Stomach (tissue), 4 donors: ENCODE results near the gene RAB3GAP2.

Source experiments
- EP300 ChIP-seq: sonication (generic); formaldehyde crosslinking; IDR thresholded peaks from one replicate; pipeline ENCODE4 v1.6.1; 2017; ENCODE audit warnings: antibody characterized with exemption
- POLR2A ChIP-seq, 4 donors: fragments of 450-650 bp; IDR thresholded peaks; one replicate each; pipeline ENCODE4 v1.6.1; 2016; ENCODE audit warnings: antibody characterized with exemption in 4 of 4, control low read depth in 2 of 4, mild to moderate bottlenecking in 1 of 4, moderate library complexity in 1 of 4
- POLR2AphosphoS5 ChIP-seq, 3 donors: sonication (generic); formaldehyde crosslinking; IDR thresholded peaks; one replicate each; pipeline ENCODE4 v1.6.1; 2016; ENCODE audit warnings: antibody characterized with exemption in 3 of 3
- TF ChIP-seq, protein P1 (sequence below), 7 experiments: fragments of 450-650 bp in 4 of 7; fragments of 200-600 bp in 3 of 7; sonication (generic) in 3 of 7; IDR thresholded peaks; one replicate each; pipeline ENCODE4 v1.5.1; 2016 to 2019; ENCODE audit warnings: antibody characterized with exemption in 7 of 7, control low read depth in 2 of 7, mild to moderate bottlenecking in 1 of 7

DNA sequence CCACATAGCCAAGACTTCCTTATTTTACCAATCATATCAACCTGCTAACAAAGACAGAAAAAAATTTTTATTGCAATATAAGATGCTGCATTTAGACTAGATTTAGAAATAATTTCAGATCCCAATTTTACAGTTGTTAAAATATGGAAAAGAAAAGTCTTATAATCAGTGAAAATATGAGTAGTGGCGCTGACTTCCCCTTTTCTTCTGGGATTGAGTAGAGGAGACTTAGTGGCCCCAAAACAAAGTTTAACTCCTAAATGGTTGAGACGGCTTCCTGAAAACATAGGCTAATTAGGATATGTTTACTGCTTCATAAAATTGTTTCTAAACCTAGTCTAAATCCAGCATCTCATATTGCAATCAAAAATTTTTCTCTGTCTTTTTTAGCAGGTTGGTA lies 68.4 kb downstream of the RAB3GAP2 start:
- TF ChIP-seq, protein P1, sequence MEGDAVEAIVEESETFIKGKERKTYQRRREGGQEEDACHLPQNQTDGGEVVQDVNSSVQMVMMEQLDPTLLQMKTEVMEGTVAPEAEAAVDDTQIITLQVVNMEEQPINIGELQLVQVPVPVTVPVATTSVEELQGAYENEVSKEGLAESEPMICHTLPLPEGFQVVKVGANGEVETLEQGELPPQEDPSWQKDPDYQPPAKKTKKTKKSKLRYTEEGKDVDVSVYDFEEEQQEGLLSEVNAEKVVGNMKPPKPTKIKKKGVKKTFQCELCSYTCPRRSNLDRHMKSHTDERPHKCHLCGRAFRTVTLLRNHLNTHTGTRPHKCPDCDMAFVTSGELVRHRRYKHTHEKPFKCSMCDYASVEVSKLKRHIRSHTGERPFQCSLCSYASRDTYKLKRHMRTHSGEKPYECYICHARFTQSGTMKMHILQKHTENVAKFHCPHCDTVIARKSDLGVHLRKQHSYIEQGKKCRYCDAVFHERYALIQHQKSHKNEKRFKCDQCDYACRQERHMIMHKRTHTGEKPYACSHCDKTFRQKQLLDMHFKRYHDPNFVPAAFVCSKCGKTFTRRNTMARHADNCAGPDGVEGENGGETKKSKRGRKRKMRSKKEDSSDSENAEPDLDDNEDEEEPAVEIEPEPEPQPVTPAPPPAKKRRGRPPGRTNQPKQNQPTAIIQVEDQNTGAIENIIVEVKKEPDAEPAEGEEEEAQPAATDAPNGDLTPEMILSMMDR (IDR thresholded peaks at IDR 0.05), result no peak
- TF ChIP-seq POLR2A (IDR thresholded peaks at IDR 0.05) (no peak), EP300 (no peak), POLR2AphosphoS5 (IDR thresholded peaks at IDR 0.05) (no peak)
